Ovary (tissue), 3 donors: Measurements from ENCODE around the gene ELOVL5.

Experiments used
- CTCF ChIP-seq, 3 donors: fragments of 450-650 bp in 2 of 3; fragments of 200-600 bp in 1 of 3; IDR thresholded peaks; one replicate each; pipeline versions ENCODE4 v1.5.1 to v1.8.0; 2016 to 2022; ENCODE audit warnings: antibody characterized with exemption in 3 of 3, mild to moderate bottlenecking in 1 of 3
- EP300 ChIP-seq: sonication (generic); formaldehyde crosslinking; IDR thresholded peaks from one replicate; pipeline ENCODE4 v1.6.1; 2017; ENCODE audit warnings: antibody characterized with exemption
- POLR2A ChIP-seq: fragments of 450-650 bp; IDR thresholded peaks from one replicate; pipeline ENCODE4 v1.6.1; 2017; ENCODE audit warnings: antibody characterized with exemption, mild to moderate bottlenecking, moderate library complexity
- donor health status: DM: no; HTN: no; CAD: no.

GRCh38 chr6:53394704-53395103 lies 46.0 kb upstream of the ELOVL5 start:
- no peak for TF ChIP-seq CTCF (IDR thresholded peaks at IDR 0.05)
- no peak for TF ChIP-seq POLR2A
- TF ChIP-seq EP300 = no peak
